ENCODE measurements around the gene TTC39B. TPM values are rescaled to one million over a fixed set of nuclear protein-coding genes. Genes with fewer than 3 reads are reported as not detected.
A peak's percentile ranks its signal among the peaks of the same experiment; 100 is the strongest.

TTC39B gene
- total RNA-seq, 6 experiments from 2014 or later, result 4.5 to 9.9 (median 7.6) TPM

- no peak overlapping the region for H3K4me3 ChIP-seq
- no peak overlapping the region for H3K27ac ChIP-seq
- H3K9me3 ChIP-seq, result no peaks in the 10 kb centered on the region
- no peaks in the 10 kb centered on the region for H3K27me3 ChIP-seq
- H3K4me1 ChIP-seq, result no peaks in the 10 kb centered on the region
- no peaks in the 10 kb centered on the region for H3K36me3 ChIP-seq
- no peak for DNase-seq
- no peak for TF ChIP-seq POLR2A (IDR thresholded peaks at IDR 0.05)
- no peak for TF ChIP-seq CTCF (IDR thresholded peaks at IDR 0.05)
- intact Hi-C loops (cut with DNase I), result no loop called here
- ATAC-seq, result no peak
- 61% methylated on average over 2 of the region's 3 CpGs for WGBS (ENCODE audit: insufficient coverage, low coverage, low lambda C conversion rate, missing lambda C conversion rate)
Observed at GRCh38 chr9:15352306-15352705, 45.3 kb upstream of the TTC39B start.

GRCh38 chr9:15349892-15350761 lies 43.1 kb upstream of the TTC39B start:
- intact Hi-C loops (cut with DNase I), result no loop called here
- WGBS (ENCODE audit: insufficient coverage, low coverage, low lambda C conversion rate, missing lambda C conversion rate), result 38% methylated on average over 5 of the region's 7 CpGs

GRCh38 chr9:15346837-15347236 lies 39.8 kb upstream of the TTC39B start:
- no peak overlapping the region for H3K27ac ChIP-seq
- intact Hi-C loops (cut with DNase I), result no loop called here
- WGBS (ENCODE audit: insufficient coverage, low coverage, low lambda C conversion rate, missing lambda C conversion rate), result 0% methylated on average over 1 of the region's 1 CpG

More at GRCh38 chr9:15349892-15350761, 43.1 kb upstream of the TTC39B start:
- DNase-seq, result no peak
- H3K27ac ChIP-seq, result no peak overlapping the region
- no peaks in the 10 kb centered on the region for H3K27me3 ChIP-seq
- no peaks in the 10 kb centered on the region for H3K4me1 ChIP-seq
- peak in 1 of 4 donors; percentile 56 for ATAC-seq
- H3K4me3 ChIP-seq, result no peak overlapping the region
- H3K36me3 ChIP-seq, result no peaks in the 10 kb centered on the region
- no peak for TF ChIP-seq POLR2A (IDR thresholded peaks at IDR 0.05)
- TF ChIP-seq CTCF (IDR thresholded peaks at IDR 0.05), result no peak
- H3K9me3 ChIP-seq, result no peaks in the 10 kb centered on the region

GRCh38 chr9:15344191-15344590 lies 37.2 kb upstream of the TTC39B start:
- Histone ChIP-seq H3K4me1 (no peaks in the 10 kb centered on the region), H3K4me3 (no peak overlapping the region), H3K27ac (no peak overlapping the region), H3K9me3 (no peaks in the 10 kb centered on the region), H3K27me3 (no peaks in the 10 kb centered on the region), H3K36me3 (no peaks in the 10 kb centered on the region)
- no peak for DNase-seq
- intact Hi-C loops (cut with DNase I), result no loop called here
- no peak for TF ChIP-seq CTCF (IDR thresholded peaks at IDR 0.05)
- no peak for TF ChIP-seq POLR2A (IDR thresholded peaks at IDR 0.05)
- no CpG with 5 or more reads among the region's 2 CpGs for WGBS (ENCODE audit: insufficient coverage, low coverage, low lambda C conversion rate, missing lambda C conversion rate)
- no peak for ATAC-seq

More at GRCh38 chr9:15346837-15347236, 39.8 kb upstream of the TTC39B start:
- Histone ChIP-seq H3K4me1 (no peaks in the 10 kb centered on the region), H3K27me3 (no peaks in the 10 kb centered on the region), H3K4me3 (no peak overlapping the region), H3K9me3 (no peaks in the 10 kb centered on the region), H3K36me3 (no peaks in the 10 kb centered on the region)
- DNase-seq (no peak), ATAC-seq (no peak)
- no peak for TF ChIP-seq POLR2A (IDR thresholded peaks at IDR 0.05)
- no peak for TF ChIP-seq CTCF (IDR thresholded peaks at IDR 0.05)
